CD4-positive, alpha-beta T cell (primary cell): ENCODE measurements around the gene TECPR2. TPM values are rescaled to one million over a fixed set of nuclear protein-coding genes. Genes with fewer than 3 reads are reported as not detected.

ENCODE experiments used
- ATAC-seq: fragments of 200-7000 bp; cut with Tn5 transposase; one replicate; pipeline ENCODE4 v1.10.0; 2022; ENCODE audit warnings: mild to moderate bottlenecking; ENCODE audit not compliant: poor library complexity
- CTCF ChIA-PET: fragments of 350-600 bp; sonication (Branson Sonifier 250); formaldehyde crosslinking; loops from one replicate; lab custom pipeline; 2021; ENCODE audit warnings: antibody characterized with exemption, inconsistent platforms; lab: Charles Lee
- POLR2A ChIA-PET: fragments of 350-600 bp; sonication (Branson Sonifier 250); formaldehyde crosslinking; loops from one replicate; lab custom pipeline; 2021; ENCODE audit warnings: antibody characterized with exemption, inconsistent platforms; lab: Charles Lee
- DNase-seq, 14 experiments: peaks; one replicate each; pipeline ENCODE4 v3.0.0-alpha.2; 2013 to 2020; ENCODE audit warnings: mixed read lengths in 2 of 14
- H3K27ac ChIP-seq, 2 donors: one replicate each; pipeline versions ENCODE4 v1.5.1 to v1.7.0; 2013; ENCODE audit warnings: low read length in 2 of 2, low read depth in 1 of 2, mild to moderate bottlenecking in 1 of 2
- H3K27me3 ChIP-seq, 2 experiments: 1 replicate in 1 of 2; 2 replicates in 1 of 2; pipeline versions ENCODE4 v1.6.1 to v1.7.0; 2013; ENCODE audit warnings: low read length in 2 of 2, control low read depth in 1 of 2, mild to moderate bottlenecking in 1 of 2, moderate library complexity in 1 of 2; ENCODE audit not compliant: insufficient read depth in 2 of 2, control insufficient read depth in 1 of 2
- H3K36me3 ChIP-seq: one replicate; pipeline ENCODE4 v1.6.1; 2013; ENCODE audit warnings: low read length, control low read depth; ENCODE audit not compliant: insufficient read depth
- H3K4me1 ChIP-seq: one replicate; pipeline ENCODE4 v1.6.1; 2013; ENCODE audit warnings: low read length, control low read depth; ENCODE audit not compliant: insufficient read depth
- H3K4me3 ChIP-seq: one replicate; pipeline ENCODE4 v1.5.1; 2013; ENCODE audit warnings: mild to moderate bottlenecking, low read length, moderate library complexity
- H3K9me3 ChIP-seq, 2 experiments: 1 replicate in 1 of 2; 2 replicates in 1 of 2; pipeline versions ENCODE4 v1.6.1 to v1.7.0; 2013; ENCODE audit warnings: low read length in 2 of 2, mild to moderate bottlenecking in 2 of 2, control low read depth in 1 of 2, moderate library complexity in 1 of 2; ENCODE audit not compliant: control insufficient read depth in 1 of 2, insufficient read depth in 1 of 2
- H3K27ac Mint-ChIP-seq: one replicate; pipeline ENCODE4 v1.8.0; 2020; ENCODE audit warnings: mixed read lengths
- H3K27me3 Mint-ChIP-seq: one replicate; pipeline ENCODE4 v1.8.0; 2021; ENCODE audit warnings: mixed read lengths
- H3K36me3 Mint-ChIP-seq: one replicate; pipeline ENCODE4 v1.8.0; 2021; ENCODE audit warnings: low read depth, mixed read lengths
- H3K4me1 Mint-ChIP-seq: one replicate; pipeline ENCODE4 v1.8.0; 2021; ENCODE audit warnings: low read depth, mixed read lengths
- H3K4me3 Mint-ChIP-seq: one replicate; pipeline ENCODE4 v1.8.0; 2020; ENCODE audit warnings: mild to moderate bottlenecking, mixed read lengths
- H3K9me3 Mint-ChIP-seq: one replicate; pipeline ENCODE4 v1.8.0; 2020; ENCODE audit warnings: mixed read lengths
- intact Hi-C, 2 experiments: fragments of 100-400 bp; cut with DNase I in 1 of 2; cut with micrococcal nuclease in 1 of 2; formaldehyde crosslinking; loops; one replicate each; pipeline versions ENCODE4 v1.15.1 to v1.9.0; 2023 to 2025; cut with DNase I, micrococcal nuclease
- polyA plus RNA-seq, 2 donors: library from polyadenylated mRNA; unstranded; fragments of 120-200 nt; gene quantifications; one replicate each; pipeline ENCODE4 v1.2.1, GENCODE V29; 2013
- total RNA-seq, 174 experiments: library from RNA in 2 of 174; stranded (reverse) in 2 of 174; gene quantifications; one replicate each; pipeline ENCODE4 v1.2.3 and lab custom pipeline; 2021 to 2026
- TF ChIP-seq, protein P1 (sequence below): fragments of 200-600 bp; IDR thresholded peaks from one replicate; pipeline ENCODE4 v1.8.0; 2022; ENCODE audit warnings: antibody characterized with exemption, mild to moderate bottlenecking

TECPR2 gene, protein sequence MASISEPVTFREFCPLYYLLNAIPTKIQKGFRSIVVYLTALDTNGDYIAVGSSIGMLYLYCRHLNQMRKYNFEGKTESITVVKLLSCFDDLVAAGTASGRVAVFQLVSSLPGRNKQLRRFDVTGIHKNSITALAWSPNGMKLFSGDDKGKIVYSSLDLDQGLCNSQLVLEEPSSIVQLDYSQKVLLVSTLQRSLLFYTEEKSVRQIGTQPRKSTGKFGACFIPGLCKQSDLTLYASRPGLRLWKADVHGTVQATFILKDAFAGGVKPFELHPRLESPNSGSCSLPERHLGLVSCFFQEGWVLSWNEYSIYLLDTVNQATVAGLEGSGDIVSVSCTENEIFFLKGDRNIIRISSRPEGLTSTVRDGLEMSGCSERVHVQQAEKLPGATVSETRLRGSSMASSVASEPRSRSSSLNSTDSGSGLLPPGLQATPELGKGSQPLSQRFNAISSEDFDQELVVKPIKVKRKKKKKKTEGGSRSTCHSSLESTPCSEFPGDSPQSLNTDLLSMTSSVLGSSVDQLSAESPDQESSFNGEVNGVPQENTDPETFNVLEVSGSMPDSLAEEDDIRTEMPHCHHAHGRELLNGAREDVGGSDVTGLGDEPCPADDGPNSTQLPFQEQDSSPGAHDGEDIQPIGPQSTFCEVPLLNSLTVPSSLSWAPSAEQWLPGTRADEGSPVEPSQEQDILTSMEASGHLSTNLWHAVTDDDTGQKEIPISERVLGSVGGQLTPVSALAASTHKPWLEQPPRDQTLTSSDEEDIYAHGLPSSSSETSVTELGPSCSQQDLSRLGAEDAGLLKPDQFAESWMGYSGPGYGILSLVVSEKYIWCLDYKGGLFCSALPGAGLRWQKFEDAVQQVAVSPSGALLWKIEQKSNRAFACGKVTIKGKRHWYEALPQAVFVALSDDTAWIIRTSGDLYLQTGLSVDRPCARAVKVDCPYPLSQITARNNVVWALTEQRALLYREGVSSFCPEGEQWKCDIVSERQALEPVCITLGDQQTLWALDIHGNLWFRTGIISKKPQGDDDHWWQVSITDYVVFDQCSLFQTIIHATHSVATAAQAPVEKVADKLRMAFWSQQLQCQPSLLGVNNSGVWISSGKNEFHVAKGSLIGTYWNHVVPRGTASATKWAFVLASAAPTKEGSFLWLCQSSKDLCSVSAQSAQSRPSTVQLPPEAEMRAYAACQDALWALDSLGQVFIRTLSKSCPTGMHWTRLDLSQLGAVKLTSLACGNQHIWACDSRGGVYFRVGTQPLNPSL (N-terminal part only)
- total RNA-seq (1 to 10 TPM; 5.0 to 5.4 TPM), total RNA-seq (lab: John Stamatoyannopoulos, UW) (5.6 to 36.0 (median 15.8) reads per million in 172 experiments)
- 7.1 TPM for polyA plus RNA-seq (2013, experiment 1 of 2)
- polyA plus RNA-seq (2013, experiment 2 of 2): 7.5 TPM

DNA sequence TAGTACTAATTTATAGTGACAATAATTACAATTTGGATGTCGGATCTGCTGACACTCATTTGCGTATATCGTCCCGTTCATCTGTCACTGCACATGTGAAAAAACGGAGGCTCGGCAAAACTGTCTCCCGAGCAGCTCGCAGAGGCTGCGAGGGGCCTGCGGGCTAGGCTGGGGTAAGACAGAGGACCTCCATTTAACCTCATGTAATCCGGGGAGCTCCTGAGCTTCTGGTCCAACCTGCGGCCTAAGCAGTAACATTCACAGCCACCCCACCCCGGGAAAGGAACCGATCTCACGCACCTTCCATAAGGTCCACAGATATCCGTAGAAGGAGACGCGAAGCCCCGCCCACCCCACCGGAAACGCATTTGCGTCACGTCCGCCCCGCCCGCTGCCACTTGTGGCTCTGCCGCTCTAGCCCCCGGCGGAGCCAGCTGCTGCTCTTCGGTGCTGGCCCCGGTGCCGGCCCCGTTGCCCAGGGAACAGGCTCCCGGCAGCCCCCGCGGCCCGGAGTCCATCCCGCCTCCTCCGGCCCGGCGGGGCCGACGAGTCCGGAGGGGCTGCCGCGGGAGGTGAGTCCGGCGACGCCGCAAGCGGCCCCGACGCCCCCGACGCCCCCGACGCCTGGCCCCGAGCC is at the start of gene TECPR2, which contains the start of gene CINP:
Gene TECPR2 (plus strand): TSS at position 397 of the 637 bp plus-strand sequence. CDS start 13,781 bp downstream, outside the sequence.
Gene CINP (minus strand): TSS at position 346 of the 637 bp plus-strand sequence. CDS start 39 bp downstream, at position 307.
- H3K27ac ChIP-seq: peak within 1 kb of the TSS; percentile 74 to 89
- CTCF ChIA-PET: no interaction called here
- peaks cover 21% of the 10 kb centered on the region for H3K4me1 Mint-ChIP-seq
- TF ChIP-seq, protein P1, sequence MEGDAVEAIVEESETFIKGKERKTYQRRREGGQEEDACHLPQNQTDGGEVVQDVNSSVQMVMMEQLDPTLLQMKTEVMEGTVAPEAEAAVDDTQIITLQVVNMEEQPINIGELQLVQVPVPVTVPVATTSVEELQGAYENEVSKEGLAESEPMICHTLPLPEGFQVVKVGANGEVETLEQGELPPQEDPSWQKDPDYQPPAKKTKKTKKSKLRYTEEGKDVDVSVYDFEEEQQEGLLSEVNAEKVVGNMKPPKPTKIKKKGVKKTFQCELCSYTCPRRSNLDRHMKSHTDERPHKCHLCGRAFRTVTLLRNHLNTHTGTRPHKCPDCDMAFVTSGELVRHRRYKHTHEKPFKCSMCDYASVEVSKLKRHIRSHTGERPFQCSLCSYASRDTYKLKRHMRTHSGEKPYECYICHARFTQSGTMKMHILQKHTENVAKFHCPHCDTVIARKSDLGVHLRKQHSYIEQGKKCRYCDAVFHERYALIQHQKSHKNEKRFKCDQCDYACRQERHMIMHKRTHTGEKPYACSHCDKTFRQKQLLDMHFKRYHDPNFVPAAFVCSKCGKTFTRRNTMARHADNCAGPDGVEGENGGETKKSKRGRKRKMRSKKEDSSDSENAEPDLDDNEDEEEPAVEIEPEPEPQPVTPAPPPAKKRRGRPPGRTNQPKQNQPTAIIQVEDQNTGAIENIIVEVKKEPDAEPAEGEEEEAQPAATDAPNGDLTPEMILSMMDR: no peak
- ATAC-seq: peak; percentile 90
- peak within 1 kb of the TSS; percentile 94 for H3K4me3 Mint-ChIP-seq
- H3K36me3 ChIP-seq: peaks cover 20% of the 10 kb centered on the region
- H3K36me3 Mint-ChIP-seq: peaks cover 36% of the 10 kb centered on the region
- peaks cover 27% of the 10 kb centered on the region for H3K4me1 ChIP-seq
- intact Hi-C loops: loop anchor here (1.0 to 10.0 kb wide), 9 partner anchors 44 to 1202 kb away; partner anchors contain the start of genes BAG5 (in 1 of the 2), COA8 (in 1 of the 2), DYNC1H1 (in 1 of the 2) and EIF5 (in 1 of the 2)
- no peaks in the 10 kb centered on the region for H3K9me3 Mint-ChIP-seq
- no peaks in the 10 kb centered on the region for H3K27me3 ChIP-seq
- no peaks in the 10 kb centered on the region for H3K9me3 ChIP-seq
- peak; percentile 92 to 99 (median 96) for DNase-seq
- POLR2A ChIA-PET: interaction anchor here (0.8 to 1.9 kb wide), 3 partner anchors 43 to 163 kb away, joined by 3 to 17 read pairs (median 5); partner anchors contain the start of gene ZNF839
- H3K27ac Mint-ChIP-seq: no peak within 1 kb of the TSS
- H3K27me3 Mint-ChIP-seq: no peaks in the 10 kb centered on the region
- peak within 1 kb of the TSS; percentile 91 for H3K4me3 ChIP-seq

DNA sequence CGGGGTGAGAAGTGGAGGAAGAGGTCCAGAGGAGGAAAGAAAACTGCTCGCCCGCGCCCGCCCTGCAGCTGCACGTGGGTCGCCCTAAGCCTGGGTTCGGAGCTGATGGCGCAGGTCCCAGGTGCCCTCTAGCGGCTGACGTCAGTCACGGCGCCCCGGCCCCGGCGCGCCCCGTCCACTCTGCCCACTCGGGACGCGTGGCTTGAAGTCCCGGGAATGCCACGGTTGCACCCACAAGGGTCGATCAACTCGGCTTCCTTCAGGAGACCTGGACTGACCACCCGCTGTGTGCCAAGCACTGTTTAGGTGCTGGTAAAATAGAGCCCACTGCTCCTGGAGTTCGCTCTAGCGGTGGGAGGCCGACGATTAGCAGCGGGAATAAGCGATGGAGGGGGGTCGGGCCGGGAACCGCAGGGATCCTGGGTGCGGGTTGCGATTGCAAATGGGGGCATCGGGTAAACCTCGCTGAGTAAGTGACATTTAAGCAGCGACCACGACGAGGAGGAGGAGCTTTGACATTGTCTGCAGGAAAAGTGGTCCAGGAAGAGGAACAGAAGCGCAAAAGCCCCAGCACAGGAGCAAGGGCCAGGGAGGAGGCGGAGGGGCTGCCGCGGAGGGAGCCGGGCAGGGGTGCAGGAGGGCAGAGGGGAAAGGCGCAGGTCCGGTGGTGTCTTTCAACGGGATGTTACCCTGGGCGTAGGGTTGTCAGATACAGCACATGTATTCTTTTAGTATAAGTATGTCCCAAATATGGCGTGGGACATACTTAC is 48.3 kb upstream of the TECPR2 start:
- Histone ChIP-seq H3K36me3 (no peaks in the 10 kb centered on the region), H3K4me1 (peaks cover 52% of the 10 kb centered on the region), H3K4me3 (peak overlapping the region; percentile 67), H3K9me3 (no peaks in the 10 kb centered on the region), H3K27ac (no peak overlapping the region), H3K27me3 (no peaks in the 10 kb centered on the region)
- Mint-ChIP-seq H3K9me3 (no peaks in the 10 kb centered on the region), H3K4me3 (peak overlapping the region; percentile 92), H3K27ac (peak overlapping the region; percentile 80), H3K27me3 (peaks cover 11% of the 10 kb centered on the region), H3K36me3 (peaks cover 32% of the 10 kb centered on the region), H3K4me1 (peaks cover 46% of the 10 kb centered on the region)
- CTCF ChIA-PET: interaction anchor here (0.5 to 2.4 kb wide), 21 partner anchors 9 to 790 kb away, joined by 3 to 32 read pairs (median 3); partner anchors contain the start of gene MOK
- DNase-seq (peak; percentile 65 to 90 (median 74)), ATAC-seq (peak; percentile 68)
- TF ChIP-seq, protein P1: peak; percentile 92
- POLR2A ChIA-PET: interaction anchor here (0.7 to 1.3 kb wide), 4 partner anchors 10 to 608 kb away, joined by 3 to 12 read pairs (median 4); partner anchors contain the start of gene MOK
- intact Hi-C loops: loop anchor here (1.0 to 10.0 kb wide), 8 partner anchors 9 to 607 kb away; partner anchors contain the start of genes MOK (in 1 of the 2), PPP2R5C (in 1 of the 2) and WDR20 (in 1 of the 2)
